ENCODE measurements around the gene SLC7A6OS. TPM values are rescaled to one million over a fixed set of nuclear protein-coding genes. Genes with fewer than 3 reads are reported as not detected.

SLC7A6OS gene
- total RNA-seq, 1 donor from 2014 or later, result 20.0 TPM

DNA sequence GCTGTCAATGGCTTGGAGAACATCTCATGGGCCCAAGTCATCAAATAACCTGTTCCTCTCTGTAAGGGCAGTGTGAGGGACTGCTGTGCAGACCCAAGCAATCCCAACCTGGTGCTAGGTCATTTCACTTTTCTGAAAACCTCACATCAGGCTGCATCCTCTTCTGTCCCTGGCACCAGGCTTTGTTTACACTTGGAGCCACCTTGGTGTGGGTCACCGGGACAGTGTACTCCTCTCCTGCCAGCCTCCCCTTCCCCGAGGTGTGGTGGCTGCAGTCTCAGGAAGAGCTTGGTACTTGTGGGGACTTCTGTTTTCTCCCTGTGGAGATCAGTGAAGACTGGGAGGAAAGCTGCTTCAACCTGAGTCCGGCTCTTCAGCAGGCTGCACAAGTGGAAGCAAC, 12.4 kb downstream of the SLC7A6OS start:
- Mint-ChIP-seq H3K27ac (ENCODE audit: unreplicated experiment) (no peak overlapping the region), H3K9me3 (ENCODE audit: unreplicated experiment) (no peaks in the 10 kb centered on the region), H3K27me3 (ENCODE audit: unreplicated experiment) (no peaks in the 10 kb centered on the region), H3K36me3 (ENCODE audit: low read depth, unreplicated experiment) (peaks cover 31% of the 10 kb centered on the region), H3K4me3 (ENCODE audit: unreplicated experiment) (no peak overlapping the region), H3K4me1 (ENCODE audit: unreplicated experiment) (no peaks in the 10 kb centered on the region)
- DNase-seq (ENCODE audit: low spot score), result no peak
- TF ChIP-seq CTCF (IDR thresholded peaks at IDR 0.05; ENCODE audit: unreplicated experiment), result no peak

- TF ChIP-seq CTCF (IDR thresholded peaks at IDR 0.05; ENCODE audit: unreplicated experiment), result no peak
- Mint-ChIP-seq H3K4me3 (ENCODE audit: unreplicated experiment) (no peak overlapping the region), H3K27ac (ENCODE audit: unreplicated experiment) (no peak overlapping the region), H3K4me1 (ENCODE audit: unreplicated experiment) (no peaks in the 10 kb centered on the region), H3K9me3 (ENCODE audit: unreplicated experiment) (no peaks in the 10 kb centered on the region), H3K36me3 (ENCODE audit: low read depth, unreplicated experiment) (peaks cover 31% of the 10 kb centered on the region), H3K27me3 (ENCODE audit: unreplicated experiment) (no peaks in the 10 kb centered on the region)
- DNase-seq (ENCODE audit: low spot score), result no peak
Observed at GRCh38 chr16:68297908-68298307, 12.8 kb downstream of the SLC7A6OS start.

DNA sequence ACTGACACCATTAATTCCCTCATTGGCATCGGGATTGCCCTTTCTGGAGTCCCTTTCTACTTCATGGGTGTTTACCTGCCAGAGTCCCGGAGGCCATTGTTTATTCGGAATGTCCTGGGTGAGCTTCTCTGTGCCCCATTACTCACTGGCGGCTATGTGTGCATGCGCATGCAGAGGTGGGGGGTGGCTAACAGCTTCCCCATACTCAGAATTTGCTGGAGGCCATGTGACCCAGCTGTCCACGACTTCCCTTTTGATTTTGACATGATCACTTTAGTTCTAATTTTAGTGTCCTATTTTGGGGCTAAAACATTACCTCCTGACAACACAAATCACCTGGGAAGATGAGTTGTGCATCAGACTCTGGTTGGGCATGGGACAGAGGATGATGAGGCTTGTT, 14.1 kb downstream of the SLC7A6OS start:
- H3K27ac Mint-ChIP-seq (ENCODE audit: unreplicated experiment), result peak overlapping the region; percentile 40
- peaks cover 24% of the 10 kb centered on the region for H3K36me3 Mint-ChIP-seq (ENCODE audit: low read depth, unreplicated experiment)
- peak overlapping the region; percentile 68 for H3K4me3 Mint-ChIP-seq (ENCODE audit: unreplicated experiment)
- no peak for DNase-seq (ENCODE audit: low spot score)
- H3K9me3 Mint-ChIP-seq (ENCODE audit: unreplicated experiment), result no peaks in the 10 kb centered on the region
- no peak for TF ChIP-seq CTCF (IDR thresholded peaks at IDR 0.05; ENCODE audit: unreplicated experiment)
- no peaks in the 10 kb centered on the region for H3K27me3 Mint-ChIP-seq (ENCODE audit: unreplicated experiment)
- peaks cover 6% of the 10 kb centered on the region for H3K4me1 Mint-ChIP-seq (ENCODE audit: unreplicated experiment)

DNA sequence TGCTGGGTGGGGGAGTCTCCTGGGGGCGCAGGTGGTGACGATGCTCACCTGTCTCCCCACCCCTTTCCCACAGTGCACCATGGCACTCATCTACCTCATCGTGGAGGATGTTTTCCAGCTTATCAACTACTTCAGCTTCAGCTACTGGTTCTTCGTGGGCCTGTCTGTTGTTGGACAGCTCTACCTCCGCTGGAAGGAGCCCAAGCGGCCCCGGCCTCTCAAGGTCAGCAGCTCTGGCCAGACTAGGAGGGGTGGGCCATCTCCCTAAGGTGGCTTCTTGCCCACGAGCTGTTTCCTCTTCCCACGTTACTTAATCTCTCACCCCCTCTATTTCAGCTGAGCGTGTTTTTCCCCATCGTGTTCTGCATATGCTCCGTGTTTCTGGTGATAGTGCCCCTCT, 14.5 kb downstream of the SLC7A6OS start:
- DNase-seq (ENCODE audit: low spot score), result no peak
- H3K4me3 Mint-ChIP-seq (ENCODE audit: unreplicated experiment), result peak overlapping the region; percentile 68
- H3K4me1 Mint-ChIP-seq (ENCODE audit: unreplicated experiment), result peaks cover 10% of the 10 kb centered on the region
- peaks cover 1% of the 10 kb centered on the region for H3K27me3 Mint-ChIP-seq (ENCODE audit: unreplicated experiment)
- peak overlapping the region; percentile 40 for H3K27ac Mint-ChIP-seq (ENCODE audit: unreplicated experiment)
- no peak for TF ChIP-seq CTCF (IDR thresholded peaks at IDR 0.05; ENCODE audit: unreplicated experiment)
- H3K9me3 Mint-ChIP-seq (ENCODE audit: unreplicated experiment), result no peaks in the 10 kb centered on the region
- peaks cover 24% of the 10 kb centered on the region for H3K36me3 Mint-ChIP-seq (ENCODE audit: low read depth, unreplicated experiment)

GRCh38 chr16:68292425-68292824, 18.3 kb downstream of the SLC7A6OS start:
- no peak for TF ChIP-seq CTCF (IDR thresholded peaks at IDR 0.05; ENCODE audit: unreplicated experiment)
- peaks cover 7% of the 10 kb centered on the region for H3K27me3 Mint-ChIP-seq (ENCODE audit: unreplicated experiment)

More at GRCh38 chr16:68292425-68292824, 18.3 kb downstream of the SLC7A6OS start:
- no peaks in the 10 kb centered on the region for H3K9me3 Mint-ChIP-seq (ENCODE audit: unreplicated experiment)
- H3K27ac Mint-ChIP-seq (ENCODE audit: unreplicated experiment), result no peak overlapping the region
- peaks cover 19% of the 10 kb centered on the region for H3K36me3 Mint-ChIP-seq (ENCODE audit: low read depth, unreplicated experiment)
- H3K4me3 Mint-ChIP-seq (ENCODE audit: unreplicated experiment), result no peak overlapping the region
- DNase-seq (ENCODE audit: low spot score), result no peak
- H3K4me1 Mint-ChIP-seq (ENCODE audit: unreplicated experiment), result peaks cover 27% of the 10 kb centered on the region

Data from endothelial cell (in vitro differentiated cells).